HepG2 (cell line): ENCODE results near the gene DHX8.

Experiments used
- SRF ChIP-seq: IDR thresholded peaks from 2 replicates; pipeline ENCODE4 v1.6.1; 2011; ENCODE audit warnings: mild to moderate bottlenecking, low read depth, low read length, moderate library complexity
- TARDBP ChIP-seq: sonication (generic); formaldehyde crosslinking; IDR thresholded peaks from 2 replicates; pipeline ENCODE4 v1.8.0; 2022; ENCODE audit warnings: mild to moderate bottlenecking, missing genetic modification reagents
- ZBTB49 ChIP-seq: sonication (generic); formaldehyde crosslinking; IDR thresholded peaks from 2 replicates; pipeline ENCODE4 v1.4.0; 2020; ENCODE audit warnings: missing genetic modification reagents, borderline replicate concordance
- TF ChIP-seq, protein P1 (sequence below): sonication (generic); formaldehyde crosslinking; IDR thresholded peaks from 2 replicates; pipeline ENCODE4 v1.5.0; 2020; ENCODE audit warnings: mild to moderate bottlenecking, missing genetic modification reagents, moderate library complexity

GRCh38 chr17:43536236-43536992, 52.6 kb downstream of the DHX8 start:
- TF ChIP-seq, protein P1, sequence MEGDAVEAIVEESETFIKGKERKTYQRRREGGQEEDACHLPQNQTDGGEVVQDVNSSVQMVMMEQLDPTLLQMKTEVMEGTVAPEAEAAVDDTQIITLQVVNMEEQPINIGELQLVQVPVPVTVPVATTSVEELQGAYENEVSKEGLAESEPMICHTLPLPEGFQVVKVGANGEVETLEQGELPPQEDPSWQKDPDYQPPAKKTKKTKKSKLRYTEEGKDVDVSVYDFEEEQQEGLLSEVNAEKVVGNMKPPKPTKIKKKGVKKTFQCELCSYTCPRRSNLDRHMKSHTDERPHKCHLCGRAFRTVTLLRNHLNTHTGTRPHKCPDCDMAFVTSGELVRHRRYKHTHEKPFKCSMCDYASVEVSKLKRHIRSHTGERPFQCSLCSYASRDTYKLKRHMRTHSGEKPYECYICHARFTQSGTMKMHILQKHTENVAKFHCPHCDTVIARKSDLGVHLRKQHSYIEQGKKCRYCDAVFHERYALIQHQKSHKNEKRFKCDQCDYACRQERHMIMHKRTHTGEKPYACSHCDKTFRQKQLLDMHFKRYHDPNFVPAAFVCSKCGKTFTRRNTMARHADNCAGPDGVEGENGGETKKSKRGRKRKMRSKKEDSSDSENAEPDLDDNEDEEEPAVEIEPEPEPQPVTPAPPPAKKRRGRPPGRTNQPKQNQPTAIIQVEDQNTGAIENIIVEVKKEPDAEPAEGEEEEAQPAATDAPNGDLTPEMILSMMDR (CRISPR knock-in tag): no peak
- TF ChIP-seq ZBTB49 (CRISPR knock-in tag) (no peak), SRF (no peak), TARDBP (CRISPR knock-in tag) (0 out of 2 replicates have a peak, but pooled peaks have one; percentile 19)
